A549 (cell line): ENCODE measurements around the gene TTC5. TPM values are rescaled to one million over a fixed set of nuclear protein-coding genes. Genes with fewer than 3 reads are reported as not detected.
"Not testable (repeated sequence)": the region's sequence is repeated elsewhere in the genome, so short reads cannot be mapped to it uniquely, and the experiment has no call there.

Experiments used
- ATAC-seq, 2 experiments: fragments of 200-7000 bp in 1 of 2; fragments of >200 bp in 1 of 2; cut with Nextera tagmentation in 1 of 2; cut with Tn5 transposase in 1 of 2; 3 replicates each; pipeline versions ENCODE4 v1.8.0 to v1.9.1; 2018 to 2020; ENCODE audit warnings: mild to moderate bottlenecking in 1 of 2, moderate library complexity in 1 of 2
- CTCF ChIA-PET: fragments of 300-600 bp; sonication (Branson Sonifier 250); formaldehyde crosslinking; extraction: SDS; loops from one replicate; lab custom pipeline; 2021; ENCODE audit warnings: antibody characterized with exemption, inconsistent platforms; lab: Yijun Ruan, JAX
- POLR2A ChIA-PET: fragments of 350-600 bp; formaldehyde crosslinking; extraction: SDS; loops from one replicate; lab custom pipeline; 2021; ENCODE audit warnings: antibody characterized with exemption, inconsistent platforms; lab: Yijun Ruan, JAX
- DNase-seq, 2 experiments: peaks; one replicate each; pipeline versions ENCODE4 v3.0.0 to v3.0.0-alpha.2; 2011 to 2016; ENCODE audit warnings: low read depth in 1 of 2, low spot score in 1 of 2
- FAIRE-seq: peaks from 2 replicates; lab custom pipeline; 2011; peaks lifted over from hg19 to GRCh38; lab: Jason Lieb, UNC
- H3K27ac ChIP-seq, 2 experiments: fragments of >200 bp; sonication (Bioruptor Twin); formaldehyde crosslinking; 3 replicates each; pipeline ENCODE4 v1.5.1; 2016 to 2017
- H3K4me1 ChIP-seq: fragments of >200 bp; sonication (Bioruptor Twin); formaldehyde crosslinking; 3 replicates; pipeline ENCODE4 v1.6.1; 2016
- H3K4me2 ChIP-seq: fragments of >200 bp; sonication (Bioruptor Twin); formaldehyde crosslinking; 3 replicates; pipeline ENCODE4 v1.6.1; 2016
- H3K4me3 ChIP-seq: fragments of >200 bp; sonication (Bioruptor Twin); formaldehyde crosslinking; 3 replicates; pipeline ENCODE4 v1.5.1; 2016
- H3K9me3 ChIP-seq: fragments of >200 bp; sonication (Bioruptor Twin); formaldehyde crosslinking; 3 replicates; pipeline ENCODE4 v1.6.1; 2016
- BCL3 ChIP-seq: fragments of >200 bp; sonication (Bioruptor Twin); formaldehyde crosslinking; IDR thresholded peaks from 3 replicates; pipeline ENCODE4 v1.6.1; 2016
- EP300 ChIP-seq, 2 experiments: fragments of >200 bp; sonication (Bioruptor Twin); formaldehyde crosslinking; IDR thresholded peaks; 2 replicates in 1 of 2; 3 replicates in 1 of 2; pipeline ENCODE4 v1.6.1; 2016 to 2017
- FOSB ChIP-seq: fragments of 250-450 bp; sonication (Bioruptor Pico); IDR thresholded peaks from 2 replicates; pipeline ENCODE4 v1.5.0; 2020; ENCODE audit warnings: mild to moderate bottlenecking, moderate library complexity
- FOSL2 ChIP-seq, 2 experiments: fragments of 450-650 bp in 1 of 2; fragments of >200 bp in 1 of 2; sonication (Bioruptor Twin) in 1 of 2; formaldehyde crosslinking; IDR thresholded peaks; 2 replicates each; pipeline versions ENCODE4 v1.5.0 to v1.6.1; 2016 to 2020; ENCODE audit warnings: mild to moderate bottlenecking in 1 of 2, moderate library complexity in 1 of 2
- FOXS1 ChIP-seq: fragments of 250-450 bp; sonication (Bioruptor Pico); IDR thresholded peaks from 2 replicates; pipeline ENCODE4 v1.5.0; 2020; ENCODE audit warnings: mild to moderate bottlenecking, moderate library complexity
- HEYL ChIP-seq: fragments of 250-450 bp; sonication (Bioruptor Pico); IDR thresholded peaks from 2 replicates; pipeline ENCODE4 v1.8.0; 2021; ENCODE audit warnings: mild to moderate bottlenecking, moderate library complexity
- JUNB ChIP-seq: fragments of >200 bp; sonication (Bioruptor Twin); formaldehyde crosslinking; IDR thresholded peaks from 2 replicates; pipeline ENCODE4 v1.6.1; 2016
- MAFK ChIP-seq: fragments of 450-650 bp; IDR thresholded peaks from 2 replicates; pipeline ENCODE4 v1.6.1; 2014; ENCODE audit not compliant: partially characterized antibody
- MYC ChIP-seq: IDR thresholded peaks from 2 replicates; pipeline ENCODE4 v1.6.1; 2012; ENCODE audit warnings: mild to moderate bottlenecking, inconsistent platforms, low read length, improper control_type of control experiment, borderline replicate concordance
- NFE2L2 ChIP-seq: fragments of 150-350 bp; conservative IDR thresholded peaks from 2 replicates; pipeline ENCODE4 v1.6.1; 2014; ENCODE audit warnings: low read length
- PBX3 ChIP-seq: IDR thresholded peaks from 2 replicates; pipeline ENCODE4 v1.6.1; 2012
- POLR2A ChIP-seq: IDR thresholded peaks from 2 replicates; pipeline ENCODE4 v1.6.1; 2012; ENCODE audit warnings: mild to moderate bottlenecking, low read length
- RARB ChIP-seq: fragments of 250-450 bp; sonication (Bioruptor Pico); IDR thresholded peaks from 2 replicates; pipeline ENCODE4 v1.8.0; 2021; ENCODE audit warnings: mild to moderate bottlenecking, moderate library complexity
- SREBF2 ChIP-seq: fragments of 450-650 bp; IDR thresholded peaks from 2 replicates; pipeline ENCODE4 v1.6.1; 2014; ENCODE audit warnings: mild to moderate bottlenecking, moderate library complexity
- TP53 ChIP-seq: fragments of 250-450 bp; sonication (Bioruptor Pico); IDR thresholded peaks from 2 replicates; pipeline ENCODE4 v1.5.0; 2021; ENCODE audit warnings: mild to moderate bottlenecking, moderate library complexity
- WGBS: methylation state at CpG from one replicate; pipeline ENCODE4 v1.1.6; 2017; ENCODE audit errors: missing lambda C conversion rate; 5-methylcytosine and 5-hydroxymethylcytosine counted together
- polyA plus RNA-seq, 4 experiments: library from polyadenylated mRNA; depleted of rRNA in 3 of 4; stranded (reverse); fragments of >200 nt; fragmentation: RNase III in 1 of 4; extraction: RNeasy Plus Mini Kit Qiagen cat#74134 plus additional on column Dnase treatment in 1 of 4; gene quantifications; 2 replicates in 3 of 4; 3 replicates in 1 of 4; pipeline ENCODE4 v1.2.3, GENCODE V29; 2011 to 2017
- TF ChIP-seq, protein P1 (sequence below): fragments of 250-450 bp; sonication (Bioruptor Pico); IDR thresholded peaks from 2 replicates; pipeline ENCODE4 v1.5.0; 2020; ENCODE audit warnings: low read depth, mild to moderate bottlenecking, moderate library complexity

TTC5 gene
- polyA plus RNA-seq, 2 of the 4 experiments (the other 2 are of a cell fraction) = 30.2 to 31.2 TPM

DNA sequence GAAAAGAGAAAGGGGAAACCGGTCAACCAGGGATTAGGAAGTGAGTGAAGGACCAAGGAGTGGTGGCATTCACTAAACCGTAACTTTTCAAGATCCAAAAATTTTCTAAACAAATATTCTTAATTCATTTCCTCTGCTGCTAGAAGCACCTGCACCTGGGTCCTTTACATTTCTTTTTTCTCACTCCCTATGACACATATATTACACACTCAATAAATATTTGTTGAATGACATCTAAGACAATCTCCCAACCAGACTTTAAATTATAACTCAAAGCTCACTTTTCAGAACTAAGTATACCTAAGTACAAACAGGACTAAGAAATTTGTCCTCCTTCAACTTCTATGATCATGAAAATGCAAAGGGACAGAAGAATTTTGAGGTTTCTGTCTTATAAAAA is 11.1 kb downstream of the TTC5 start:
- no peaks in the 10 kb centered on the region for H3K4me1 ChIP-seq
- no peak overlapping the region for H3K27ac ChIP-seq
- ChIA-PET POLR2A (no interaction called here), CTCF (interaction anchor here (0.6 kb wide), 1 partner anchor 47 kb away, joined by 3 read pairs; no protein-coding TSS in a partner anchor)
- FAIRE-seq (no peak), DNase-seq (no peak), ATAC-seq (no peak)
- WGBS = 87% methylated on average over 2 of the region's 2 CpGs
- TF ChIP-seq MYC (no peak), MAFK (no peak), NFE2L2 (no peak), BCL3 (no peak), FOSL2 (IDR thresholded peaks at IDR 0.05) (no peak), FOSL2 (CRISPR knock-in tag; IDR thresholded peaks at IDR 0.05) (no peak), FOXS1 (CRISPR knock-in tag) (no peak), TP53 (CRISPR knock-in tag) (no peak), JUNB (no peak), POLR2A (no peak), EP300 (IDR thresholded peaks at IDR 0.05) (no peak), FOSB (CRISPR knock-in tag) (no peak), RARB (CRISPR knock-in tag) (no peak)
- no peaks in the 10 kb centered on the region for H3K9me3 ChIP-seq
- no peak overlapping the region for H3K4me3 ChIP-seq
- no peak overlapping the region for H3K4me2 ChIP-seq

DNA sequence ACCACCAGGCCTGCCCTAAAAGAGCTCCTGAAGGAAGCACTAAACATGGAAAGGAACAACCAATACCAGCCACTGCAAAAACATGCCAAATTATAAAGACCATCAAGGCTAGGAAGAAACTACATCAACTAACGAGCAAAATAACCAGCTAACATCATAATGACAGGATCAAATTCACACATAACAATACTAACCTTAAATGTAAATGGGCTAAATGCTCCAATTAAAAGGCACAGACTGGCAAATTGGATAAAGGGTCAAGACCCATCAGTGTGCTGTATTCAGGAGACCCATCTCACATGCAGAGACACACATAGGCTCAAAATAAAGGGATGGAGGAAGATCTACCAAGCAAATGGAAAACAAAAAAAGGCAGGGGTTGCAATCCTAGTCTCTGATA is 23.8 kb downstream of the TTC5 start:
- H3K4me3 ChIP-seq, ATAC-seq, H3K27ac ChIP-seq, DNase-seq, FAIRE-seq, CTCF ChIA-PET, H3K4me1 ChIP-seq, POLR2A ChIA-PET, H3K9me3 ChIP-seq, H3K4me2 ChIP-seq: not testable (repeated sequence)
- 91% methylated on average over 1 of the region's 1 CpG for WGBS

- H3K4me3 ChIP-seq, DNase-seq, H3K27ac ChIP-seq, ATAC-seq, POLR2A ChIA-PET, H3K4me2 ChIP-seq, H3K4me1 ChIP-seq, FAIRE-seq, H3K9me3 ChIP-seq, CTCF ChIA-PET: not testable (repeated sequence)
- WGBS = 63% methylated on average over 7 of the region's 7 CpGs
These were observed 25.5 kb downstream of the TTC5 start for GRCh38 chr14:20280265-20280664.

DNA sequence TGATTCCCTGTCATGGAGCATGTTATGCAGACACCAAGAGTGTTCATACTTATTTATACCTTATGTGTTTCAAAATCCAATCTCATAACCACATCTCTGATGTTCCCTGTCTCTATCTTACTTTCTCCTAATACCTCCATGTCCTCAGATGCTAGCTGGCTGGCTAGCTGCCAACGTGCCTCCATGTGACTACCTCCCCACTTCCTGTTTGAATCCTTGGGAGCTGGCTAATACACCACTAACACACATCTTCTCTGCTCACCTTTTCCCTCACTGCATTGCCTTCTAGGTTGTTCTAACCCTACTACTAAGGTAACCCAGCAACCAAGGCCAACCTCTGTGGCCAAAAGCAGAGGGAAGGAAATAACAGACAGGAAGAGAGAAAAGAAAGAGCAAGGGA is 27.3 kb downstream of the TTC5 start:
- CTCF ChIA-PET = no interaction called here
- H3K27ac ChIP-seq = no peak overlapping the region
- FAIRE-seq = no peak
- no peak overlapping the region for H3K4me2 ChIP-seq
- peaks cover 20% of the 10 kb centered on the region for H3K9me3 ChIP-seq
- 30% methylated on average over 1 of the region's 1 CpG for WGBS
- TF ChIP-seq SREBF2 (no peak), PBX3 (no peak), HEYL (CRISPR knock-in tag) (no peak)
- TF ChIP-seq, protein P1, sequence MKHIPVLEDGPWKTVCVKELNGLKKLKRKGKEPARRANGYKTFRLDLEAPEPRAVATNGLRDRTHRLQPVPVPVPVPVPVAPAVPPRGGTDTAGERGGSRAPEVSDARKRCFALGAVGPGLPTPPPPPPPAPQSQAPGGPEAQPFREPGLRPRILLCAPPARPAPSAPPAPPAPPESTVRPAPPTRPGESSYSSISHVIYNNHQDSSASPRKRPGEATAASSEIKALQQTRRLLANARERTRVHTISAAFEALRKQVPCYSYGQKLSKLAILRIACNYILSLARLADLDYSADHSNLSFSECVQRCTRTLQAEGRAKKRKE = no peak
- no peak overlapping the region for H3K4me3 ChIP-seq
- ATAC-seq = no peak
- POLR2A ChIA-PET = no interaction called here
- H3K4me1 ChIP-seq = no peaks in the 10 kb centered on the region
- no peak for DNase-seq
